ENCODE results near the gene OTUD1.
A peak's percentile ranks its signal among the peaks of the same experiment; 100 is the strongest.

Gene OTUD1

DNA sequence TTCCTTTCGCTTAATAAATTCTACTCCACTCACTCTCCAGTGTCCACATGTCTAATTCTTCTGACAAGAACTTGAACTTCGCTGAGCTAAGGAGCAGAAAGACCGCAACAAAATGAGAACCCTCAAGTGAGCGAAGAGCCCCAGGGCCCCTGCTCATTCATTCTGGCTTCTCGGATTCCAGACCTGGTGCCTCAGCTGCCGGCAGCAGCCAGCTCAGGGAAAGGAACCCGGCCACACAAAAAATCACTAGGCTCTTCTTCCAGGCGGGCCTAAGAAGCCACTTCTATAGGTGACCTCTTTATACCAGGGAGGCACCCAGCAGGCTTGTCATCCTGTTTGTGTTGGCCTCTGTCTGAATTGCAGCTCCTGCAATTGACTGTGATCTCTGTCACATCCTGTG, 33.3 kb downstream of the OTUD1 start:
- no peak overlapping the region for H2BK15ac ChIP-seq (ENCODE audit: low read depth, poor library complexity, severe bottlenecking)
- no peak overlapping the region for H4K8ac ChIP-seq (ENCODE audit: low read length)
- H3K18ac ChIP-seq (ENCODE audit: low read depth in 1 of 2, low read length in 2 of 2), result no peak overlapping the region
- no peak overlapping the region for H2AK5ac ChIP-seq (ENCODE audit: low read length, severe bottlenecking)
- H3K4me3 ChIP-seq (ENCODE audit: insufficient read depth in 1 of 2, low read depth in 1 of 2, low read length in 2 of 2), result no peak overlapping the region
- no peak overlapping the region for H2BK5ac ChIP-seq (ENCODE audit: low read depth, low read length, poor library complexity, severe bottlenecking)
- peaks cover 0 to 19% of the 10 kb centered on the region in 2 experiments for H3K27me3 ChIP-seq (ENCODE audit: control insufficient read depth in 1 of 2, insufficient read depth in 1 of 2, low read length in 2 of 2)
- H3K9ac ChIP-seq (ENCODE audit: low read length), result no peak overlapping the region
- H3K79me1 ChIP-seq (replicated peaks; ENCODE audit: low read length, poor library complexity, severe bottlenecking), result no peaks in the 10 kb centered on the region
- H3K4ac ChIP-seq (ENCODE audit: low read depth in 1 of 2, low read length in 2 of 2), result no peak overlapping the region
- H3K4me1 ChIP-seq (ENCODE audit: control insufficient read depth, insufficient read depth, low read depth, low read length), result no peaks in the 10 kb centered on the region
- no peak overlapping the region for H3K4me2 ChIP-seq (ENCODE audit: low read length, poor library complexity, severe bottlenecking)
- H2BK120ac ChIP-seq (ENCODE audit: low read depth, low read length), result no peak overlapping the region
- no peak overlapping the region for H3K23ac ChIP-seq (ENCODE audit: low read length in 2 of 2)
- H4K91ac ChIP-seq (ENCODE audit: low read length), result no peak overlapping the region
- no peak overlapping the region for H2BK12ac ChIP-seq (ENCODE audit: low read length in 2 of 2)
- H3K36me3 ChIP-seq (ENCODE audit: control insufficient read depth in 1 of 2, insufficient read depth in 2 of 2, low read depth in 1 of 2, low read length in 2 of 2), result no peaks in the 10 kb centered on the region
- no peak overlapping the region for H3K14ac ChIP-seq (ENCODE audit: low read length in 2 of 2)
- no peak overlapping the region for H3K27ac ChIP-seq (ENCODE audit: low read length, poor library complexity, severe bottlenecking)
- no peak overlapping the region for H2AFZ ChIP-seq (ENCODE audit: low read depth, low read length)
- H3K9me3 ChIP-seq (ENCODE audit: control insufficient read depth, low read length), result no peaks in the 10 kb centered on the region
- DNase-seq, result no peak
- 69% methylated on average over 8 of the region's 8 CpGs for WGBS

DNA sequence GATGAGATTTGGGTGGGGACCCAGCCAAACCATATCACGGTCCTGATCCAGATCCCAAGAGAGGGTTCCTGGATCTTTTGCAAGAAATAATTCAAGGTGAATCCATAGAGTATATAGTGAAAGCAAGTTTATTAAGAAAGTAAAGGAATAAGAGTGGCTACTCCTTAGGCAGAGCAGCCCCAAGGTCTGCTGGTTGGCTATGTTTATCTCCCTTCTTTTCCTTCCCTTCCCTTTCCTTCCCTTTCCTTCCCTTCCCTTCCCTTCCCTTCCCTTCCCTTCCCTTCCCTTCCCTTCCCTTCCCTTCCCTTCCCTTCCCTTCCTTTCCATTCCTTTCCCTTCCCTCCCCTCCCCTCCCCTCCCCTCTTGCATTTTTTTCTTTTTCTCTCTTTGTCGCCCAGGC, 35.2 kb downstream of the OTUD1 start:
- 85% methylated on average over 2 of the region's 2 CpGs for WGBS

DNA sequence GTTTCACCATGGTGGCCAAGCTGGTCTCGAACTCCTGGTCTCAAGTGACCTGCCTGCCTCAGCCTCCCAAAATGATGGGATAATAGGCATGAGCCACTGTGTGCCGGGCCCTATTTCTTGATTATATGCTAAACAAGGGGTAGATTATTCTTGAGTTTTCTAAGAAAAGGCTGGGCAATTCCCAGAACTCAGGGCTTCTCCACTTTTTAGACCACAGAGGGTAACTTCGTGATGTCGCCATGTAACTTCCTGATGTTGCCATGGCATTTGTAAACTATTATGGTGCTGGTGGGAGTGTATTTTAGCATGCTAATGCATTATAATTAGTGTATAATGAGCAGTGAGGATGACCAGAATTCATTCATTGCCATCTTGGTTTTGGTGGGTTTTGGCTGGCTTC, 35.8 kb downstream of the OTUD1 start:
- Histone ChIP-seq H3K4me2 (ENCODE audit: low read length, poor library complexity, severe bottlenecking) (no peak overlapping the region), H3K18ac (ENCODE audit: low read depth in 1 of 2, low read length in 2 of 2) (no peak overlapping the region), H3K23ac (ENCODE audit: low read length in 2 of 2) (no peak overlapping the region), H4K8ac (ENCODE audit: low read length) (no peak overlapping the region), H3K36me3 (ENCODE audit: control insufficient read depth in 1 of 2, insufficient read depth in 2 of 2, low read depth in 1 of 2, low read length in 2 of 2) (no peaks in the 10 kb centered on the region), H2AFZ (ENCODE audit: low read depth, low read length) (no peak overlapping the region), H3K4me3 (ENCODE audit: insufficient read depth in 1 of 2, low read depth in 1 of 2, low read length in 2 of 2) (no peak overlapping the region), H4K91ac (ENCODE audit: low read length) (no peak overlapping the region), H2AK5ac (ENCODE audit: low read length, severe bottlenecking) (no peak overlapping the region), H2BK15ac (ENCODE audit: low read depth, poor library complexity, severe bottlenecking) (no peak overlapping the region), H3K79me1 (replicated peaks; ENCODE audit: low read length, poor library complexity, severe bottlenecking) (no peaks in the 10 kb centered on the region), H2BK12ac (ENCODE audit: low read length in 2 of 2) (no peak overlapping the region), H2BK5ac (ENCODE audit: low read depth, low read length, poor library complexity, severe bottlenecking) (no peak overlapping the region), H2BK120ac (ENCODE audit: low read depth, low read length) (no peak overlapping the region), H3K14ac (ENCODE audit: low read length in 2 of 2) (no peak overlapping the region), H3K4ac (ENCODE audit: low read depth in 1 of 2, low read length in 2 of 2) (no peak overlapping the region), H3K27me3 (ENCODE audit: control insufficient read depth in 1 of 2, insufficient read depth in 1 of 2, low read length in 2 of 2) (peaks cover 0 to 18% of the 10 kb centered on the region in 2 experiments), H3K27ac (ENCODE audit: low read length, poor library complexity, severe bottlenecking) (no peak overlapping the region), H3K9me3 (ENCODE audit: control insufficient read depth, low read length) (no peaks in the 10 kb centered on the region), H3K4me1 (ENCODE audit: control insufficient read depth, insufficient read depth, low read depth, low read length) (no peaks in the 10 kb centered on the region), H3K9ac (ENCODE audit: low read length) (no peak overlapping the region)
- 86% methylated on average over 4 of the region's 4 CpGs for WGBS
- no peak for DNase-seq

More for the DNA sequence above, 35.2 kb downstream of the OTUD1 start:
- Histone ChIP-seq H2BK120ac (ENCODE audit: low read depth, low read length) (no peak overlapping the region), H3K9ac (ENCODE audit: low read length) (no peak overlapping the region), H2AFZ (ENCODE audit: low read depth, low read length) (no peak overlapping the region), H4K91ac (ENCODE audit: low read length) (no peak overlapping the region), H3K27ac (ENCODE audit: low read length, poor library complexity, severe bottlenecking) (no peak overlapping the region), H3K9me3 (ENCODE audit: control insufficient read depth, low read length) (no peaks in the 10 kb centered on the region), H3K4me2 (ENCODE audit: low read length, poor library complexity, severe bottlenecking) (no peak overlapping the region), H2BK12ac (ENCODE audit: low read length in 2 of 2) (no peak overlapping the region), H3K27me3 (ENCODE audit: control insufficient read depth in 1 of 2, insufficient read depth in 1 of 2, low read length in 2 of 2) (peaks cover 0 to 19% of the 10 kb centered on the region in 2 experiments), H3K36me3 (ENCODE audit: control insufficient read depth in 1 of 2, insufficient read depth in 2 of 2, low read depth in 1 of 2, low read length in 2 of 2) (no peaks in the 10 kb centered on the region), H3K14ac (ENCODE audit: low read length in 2 of 2) (no peak overlapping the region), H3K4me1 (ENCODE audit: control insufficient read depth, insufficient read depth, low read depth, low read length) (no peaks in the 10 kb centered on the region), H3K4me3 (ENCODE audit: insufficient read depth in 1 of 2, low read depth in 1 of 2, low read length in 2 of 2) (no peak overlapping the region), H2AK5ac (ENCODE audit: low read length, severe bottlenecking) (no peak overlapping the region), H4K8ac (ENCODE audit: low read length) (no peak overlapping the region), H3K4ac (ENCODE audit: low read depth in 1 of 2, low read length in 2 of 2) (no peak overlapping the region), H3K18ac (ENCODE audit: low read depth in 1 of 2, low read length in 2 of 2) (no peak overlapping the region), H2BK15ac (ENCODE audit: low read depth, poor library complexity, severe bottlenecking) (no peak overlapping the region), H2BK5ac (ENCODE audit: low read depth, low read length, poor library complexity, severe bottlenecking) (no peak overlapping the region), H3K23ac (ENCODE audit: low read length in 2 of 2) (no peak overlapping the region), H3K79me1 (replicated peaks; ENCODE audit: low read length, poor library complexity, severe bottlenecking) (no peaks in the 10 kb centered on the region)
- DNase-seq, result no peak

DNA sequence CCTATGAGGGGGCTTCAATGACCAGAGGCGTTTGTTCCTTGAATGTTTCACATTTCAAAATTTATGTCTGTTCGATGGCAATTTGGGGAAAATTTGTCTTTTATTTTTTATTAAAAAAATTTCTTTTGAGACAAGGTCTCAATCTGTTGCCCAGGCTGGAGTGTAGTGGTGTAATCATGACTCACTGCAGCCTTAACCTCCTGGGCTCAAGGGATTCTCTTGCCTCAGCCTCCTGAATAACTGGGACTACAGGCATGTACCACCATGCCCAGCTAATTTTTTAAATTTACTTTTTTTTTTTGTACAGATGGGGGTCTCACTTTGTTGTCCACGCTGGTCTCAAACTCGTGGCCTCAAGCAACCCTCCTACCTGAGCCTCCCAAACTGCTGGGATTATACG, 39.7 kb downstream of the OTUD1 start:
- H4K8ac ChIP-seq (ENCODE audit: low read length), result no peak overlapping the region
- H4K91ac ChIP-seq (ENCODE audit: low read length), result no peak overlapping the region
- no peak overlapping the region for H3K18ac ChIP-seq (ENCODE audit: low read depth in 1 of 2, low read length in 2 of 2)
- no peaks in the 10 kb centered on the region for H3K9me3 ChIP-seq (ENCODE audit: control insufficient read depth, low read length)
- H3K36me3 ChIP-seq (ENCODE audit: control insufficient read depth in 1 of 2, insufficient read depth in 2 of 2, low read depth in 1 of 2, low read length in 2 of 2), result no peaks in the 10 kb centered on the region
- no peak overlapping the region for H2BK5ac ChIP-seq (ENCODE audit: low read depth, low read length, poor library complexity, severe bottlenecking)
- no peak overlapping the region for H2BK12ac ChIP-seq (ENCODE audit: low read length in 2 of 2)
- no peak overlapping the region for H2AK5ac ChIP-seq (ENCODE audit: low read length, severe bottlenecking)
- H3K23ac ChIP-seq (ENCODE audit: low read length in 2 of 2), result no peak overlapping the region
- no peak overlapping the region for H3K4me3 ChIP-seq (ENCODE audit: insufficient read depth in 1 of 2, low read depth in 1 of 2, low read length in 2 of 2)
- 80% methylated on average over 5 of the region's 5 CpGs for WGBS
- DNase-seq, result no peak
- H3K4me2 ChIP-seq (ENCODE audit: low read length, poor library complexity, severe bottlenecking), result no peak overlapping the region
- no peak overlapping the region for H2BK120ac ChIP-seq (ENCODE audit: low read depth, low read length)
- H3K9ac ChIP-seq (ENCODE audit: low read length), result peak overlapping the region; percentile 46
- no peak overlapping the region for H3K14ac ChIP-seq (ENCODE audit: low read length in 2 of 2)
- no peaks in the 10 kb centered on the region for H3K4me1 ChIP-seq (ENCODE audit: control insufficient read depth, insufficient read depth, low read depth, low read length)
- no peaks in the 10 kb centered on the region for H3K27me3 ChIP-seq (ENCODE audit: control insufficient read depth in 1 of 2, insufficient read depth in 1 of 2, low read length in 2 of 2)
- H2AFZ ChIP-seq (ENCODE audit: low read depth, low read length), result no peak overlapping the region
- no peak overlapping the region for H3K4ac ChIP-seq (ENCODE audit: low read depth in 1 of 2, low read length in 2 of 2)
- no peak overlapping the region for H3K27ac ChIP-seq (ENCODE audit: low read length, poor library complexity, severe bottlenecking)
- H3K79me1 ChIP-seq (replicated peaks; ENCODE audit: low read length, poor library complexity, severe bottlenecking), result no peaks in the 10 kb centered on the region
- no peak overlapping the region for H2BK15ac ChIP-seq (ENCODE audit: low read depth, poor library complexity, severe bottlenecking)
